HepG2 (cell line): ENCODE results near the gene TLN1. TPM values are rescaled to one million over a fixed set of nuclear protein-coding genes. Genes with fewer than 3 reads are reported as not detected.
A peak's percentile ranks its signal among the peaks of the same experiment; 100 is the strongest.

Experiments used
- HNRNPL ChIP-seq: fragments of 200-400 bp; formaldehyde crosslinking; IDR thresholded peaks from 2 replicates; pipeline ENCODE4 v1.6.1; 2017; ENCODE audit warnings: mild to moderate bottlenecking, low read depth, low read length
- KAT8 ChIP-seq: IDR thresholded peaks from 2 replicates; pipeline ENCODE4 v1.6.1; 2016; ENCODE audit warnings: missing genetic modification reagents, missing compliant biosample characterization
- KLF12 ChIP-seq: sonication (generic); formaldehyde crosslinking; IDR thresholded peaks from 2 replicates; pipeline ENCODE4 v1.4.0; 2020; ENCODE audit warnings: missing genetic modification reagents, borderline replicate concordance
- NCOR1 ChIP-seq: fragments of 200-600 bp; sonication (generic); IDR thresholded peaks from 2 replicates; pipeline ENCODE4 v1.7.0; 2017; ENCODE audit warnings: antibody characterized with exemption, low read length, borderline replicate concordance
- SAFB2 ChIP-seq: sonication (generic); formaldehyde crosslinking; IDR thresholded peaks from 2 replicates; pipeline ENCODE4 v1.5.1; 2020; ENCODE audit warnings: missing genetic modification reagents, low read depth, mild to moderate bottlenecking, borderline replicate concordance
- SIN3A ChIP-seq: IDR thresholded peaks from 2 replicates; pipeline ENCODE4 v1.6.1; 2011; ENCODE audit warnings: low read depth, mild to moderate bottlenecking, control low read depth, low read length, borderline replicate concordance
- SP4 ChIP-seq: sonication (generic); formaldehyde crosslinking; IDR thresholded peaks from 2 replicates; pipeline ENCODE4 v1.8.1; 2023; ENCODE audit warnings: mild to moderate bottlenecking, missing genetic modification reagents
- SRSF4 ChIP-seq: fragments of 200-400 bp; formaldehyde crosslinking; IDR thresholded peaks from one replicate; pipeline ENCODE4 v1.6.1; 2018; ENCODE audit warnings: mild to moderate bottlenecking, low read depth, low read length, moderate library complexity; ENCODE audit not compliant: poor library complexity, severe bottlenecking
- XRCC5 ChIP-seq: fragments of 200-400 bp; formaldehyde crosslinking; optimal IDR thresholded peaks from 2 replicates; pipeline ENCODE3; 2017; ENCODE audit warnings: mild to moderate bottlenecking, low read length
- ZFAT ChIP-seq: sonication (generic); formaldehyde crosslinking; conservative IDR thresholded peaks from 2 replicates; pipeline ENCODE4 v1.8.1; 2023; ENCODE audit warnings: missing genetic modification reagents, inconsistent platforms
- ZNF569 ChIP-seq: sonication (generic); formaldehyde crosslinking; IDR thresholded peaks from 2 replicates; pipeline ENCODE4 v1.5.0; 2020; ENCODE audit warnings: mild to moderate bottlenecking, missing genetic modification reagents, moderate library complexity, borderline replicate concordance
- ZNF850 ChIP-seq: sonication (generic); formaldehyde crosslinking; conservative IDR thresholded peaks from 2 replicates; pipeline ENCODE4 v1.9.0; 2021; ENCODE audit warnings: mild to moderate bottlenecking, missing genetic modification reagents
- polyA plus RNA-seq, 8 experiments: library from polyadenylated mRNA; depleted of rRNA in 3 of 8; stranded (reverse) in 7 of 8; unstranded in 1 of 8; fragments of >200 nt; fragmentation: Illumina TruSeq in 4 of 8; extraction: Trizol in 4 of 8; gene quantifications; 2 replicates each; pipeline versions ENCODE4 v1.2.1 to v1.2.3, GENCODE V29; 2011 to 2016; ENCODE audit warnings: low read depth in 4 of 8, missing spikeins in 1 of 8, mixed read lengths in 1 of 8; ENCODE audit not compliant: insufficient read depth in 1 of 8
- total RNA-seq, 5 experiments: library from RNA; depleted of rRNA; stranded (reverse); fragments of >200 nt; fragmentation: Illumina TruSeq; extraction: Trizol; gene quantifications; 2 replicates each; pipeline ENCODE4 v1.2.3, GENCODE V29; 2016; ENCODE audit warnings: low read depth in 1 of 5
- TF ChIP-seq, protein P1 (sequence below): sonication (generic); formaldehyde crosslinking; IDR thresholded peaks from 2 replicates; pipeline ENCODE4 v1.4.0; 2020; ENCODE audit warnings: mild to moderate bottlenecking, missing genetic modification reagents
- TF ChIP-seq, protein P2 (sequence below): IDR thresholded peaks from 2 replicates; pipeline ENCODE4 v1.4.0; 2020; ENCODE audit warnings: mild to moderate bottlenecking, missing genetic modification reagents
- TF ChIP-seq, protein P3 (sequence below): sonication (generic); formaldehyde crosslinking; IDR thresholded peaks from 2 replicates; pipeline ENCODE4 v1.4.0; 2020; ENCODE audit warnings: missing genetic modification reagents
- TF ChIP-seq, protein P4 (sequence below): sonication (generic); formaldehyde crosslinking; IDR thresholded peaks from 2 replicates; pipeline ENCODE4 v1.5.0; 2020; ENCODE audit warnings: missing genetic modification reagents

TLN1 gene
- total and polyA plus RNA-seq, 2 of the 13 experiments (the other 11 are each of a cell fraction or from before 2014, with no cell fraction given) = 35.2 to 51.8 TPM

DNA sequence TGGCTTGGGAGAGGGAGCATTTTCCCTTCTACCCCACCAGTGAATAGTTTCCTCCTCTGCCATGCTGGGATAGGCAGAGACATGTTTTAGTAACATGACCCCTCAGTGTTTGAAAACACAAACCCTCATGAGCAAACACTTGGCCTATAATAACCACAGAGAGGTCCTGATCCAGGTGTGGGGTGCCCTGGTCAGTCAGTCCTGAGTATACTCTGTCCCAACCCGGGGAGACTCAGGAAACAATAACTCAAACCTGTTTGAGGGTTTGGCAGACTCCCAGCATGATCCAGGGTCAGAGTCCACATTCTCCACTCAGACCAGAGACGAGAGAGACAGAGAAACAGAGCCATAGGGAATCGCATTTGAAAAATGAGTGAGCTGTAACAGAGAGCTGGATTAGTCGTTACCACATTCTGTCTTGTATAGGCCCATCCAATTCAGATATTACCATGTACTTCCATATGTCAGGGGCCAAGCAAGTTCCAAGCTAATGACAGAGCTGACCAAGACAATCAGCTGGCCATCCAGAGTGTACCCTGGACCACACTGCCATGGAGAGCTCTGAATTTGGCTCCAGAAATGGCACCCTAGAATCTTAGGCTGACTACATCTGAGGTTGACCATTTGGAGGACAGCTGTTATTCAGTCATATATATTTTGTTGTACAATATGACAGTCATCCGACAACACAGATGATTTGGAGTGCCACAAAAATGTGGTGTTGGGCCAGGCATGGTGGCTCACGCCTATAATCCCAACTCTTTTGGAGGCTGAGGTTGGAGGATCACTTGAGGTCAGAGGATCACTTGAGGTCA is 62.5 kb downstream of the TLN1 start (continued):
- TF ChIP-seq, protein P1, sequence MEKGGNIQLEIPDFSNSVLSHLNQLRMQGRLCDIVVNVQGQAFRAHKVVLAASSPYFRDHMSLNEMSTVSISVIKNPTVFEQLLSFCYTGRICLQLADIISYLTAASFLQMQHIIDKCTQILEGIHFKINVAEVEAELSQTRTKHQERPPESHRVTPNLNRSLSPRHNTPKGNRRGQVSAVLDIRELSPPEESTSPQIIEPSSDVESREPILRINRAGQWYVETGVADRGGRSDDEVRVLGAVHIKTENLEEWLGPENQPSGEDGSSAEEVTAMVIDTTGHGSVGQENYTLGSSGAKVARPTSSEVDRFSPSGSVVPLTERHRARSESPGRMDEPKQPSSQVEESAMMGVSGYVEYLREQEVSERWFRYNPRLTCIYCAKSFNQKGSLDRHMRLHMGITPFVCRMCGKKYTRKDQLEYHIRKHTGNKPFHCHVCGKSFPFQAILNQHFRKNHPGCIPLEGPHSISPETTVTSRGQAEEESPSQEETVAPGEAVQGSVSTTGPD = no peak
- TF ChIP-seq ZNF850 (CRISPR knock-in tag) (no peak), SRSF4 (no peak), KLF12 (CRISPR knock-in tag) (no peak), SP4 (peak; percentile 48; the same call in 1 of the 2 replicates), ZNF569 (CRISPR knock-in tag) (no peak), SAFB2 (CRISPR knock-in tag) (no peak), ZFAT (CRISPR knock-in tag) (no peak), XRCC5 (peak; percentile 48), SIN3A (no peak), NCOR1 (peak; percentile 79; the same call in 1 of the 2 replicates), KAT8 (CRISPR knock-in tag) (peak; percentile 52), HNRNPL (no peak)
- TF ChIP-seq, protein P2, sequence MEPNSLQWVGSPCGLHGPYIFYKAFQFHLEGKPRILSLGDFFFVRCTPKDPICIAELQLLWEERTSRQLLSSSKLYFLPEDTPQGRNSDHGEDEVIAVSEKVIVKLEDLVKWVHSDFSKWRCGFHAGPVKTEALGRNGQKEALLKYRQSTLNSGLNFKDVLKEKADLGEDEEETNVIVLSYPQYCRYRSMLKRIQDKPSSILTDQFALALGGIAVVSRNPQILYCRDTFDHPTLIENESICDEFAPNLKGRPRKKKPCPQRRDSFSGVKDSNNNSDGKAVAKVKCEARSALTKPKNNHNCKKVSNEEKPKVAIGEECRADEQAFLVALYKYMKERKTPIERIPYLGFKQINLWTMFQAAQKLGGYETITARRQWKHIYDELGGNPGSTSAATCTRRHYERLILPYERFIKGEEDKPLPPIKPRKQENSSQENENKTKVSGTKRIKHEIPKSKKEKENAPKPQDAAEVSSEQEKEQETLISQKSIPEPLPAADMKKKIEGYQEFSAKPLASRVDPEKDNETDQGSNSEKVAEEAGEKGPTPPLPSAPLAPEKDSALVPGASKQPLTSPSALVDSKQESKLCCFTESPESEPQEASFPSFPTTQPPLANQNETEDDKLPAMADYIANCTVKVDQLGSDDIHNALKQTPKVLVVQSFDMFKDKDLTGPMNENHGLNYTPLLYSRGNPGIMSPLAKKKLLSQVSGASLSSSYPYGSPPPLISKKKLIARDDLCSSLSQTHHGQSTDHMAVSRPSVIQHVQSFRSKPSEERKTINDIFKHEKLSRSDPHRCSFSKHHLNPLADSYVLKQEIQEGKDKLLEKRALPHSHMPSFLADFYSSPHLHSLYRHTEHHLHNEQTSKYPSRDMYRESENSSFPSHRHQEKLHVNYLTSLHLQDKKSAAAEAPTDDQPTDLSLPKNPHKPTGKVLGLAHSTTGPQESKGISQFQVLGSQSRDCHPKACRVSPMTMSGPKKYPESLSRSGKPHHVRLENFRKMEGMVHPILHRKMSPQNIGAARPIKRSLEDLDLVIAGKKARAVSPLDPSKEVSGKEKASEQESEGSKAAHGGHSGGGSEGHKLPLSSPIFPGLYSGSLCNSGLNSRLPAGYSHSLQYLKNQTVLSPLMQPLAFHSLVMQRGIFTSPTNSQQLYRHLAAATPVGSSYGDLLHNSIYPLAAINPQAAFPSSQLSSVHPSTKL (CRISPR knock-in tag) = peak; percentile 75
- TF ChIP-seq, protein P3, sequence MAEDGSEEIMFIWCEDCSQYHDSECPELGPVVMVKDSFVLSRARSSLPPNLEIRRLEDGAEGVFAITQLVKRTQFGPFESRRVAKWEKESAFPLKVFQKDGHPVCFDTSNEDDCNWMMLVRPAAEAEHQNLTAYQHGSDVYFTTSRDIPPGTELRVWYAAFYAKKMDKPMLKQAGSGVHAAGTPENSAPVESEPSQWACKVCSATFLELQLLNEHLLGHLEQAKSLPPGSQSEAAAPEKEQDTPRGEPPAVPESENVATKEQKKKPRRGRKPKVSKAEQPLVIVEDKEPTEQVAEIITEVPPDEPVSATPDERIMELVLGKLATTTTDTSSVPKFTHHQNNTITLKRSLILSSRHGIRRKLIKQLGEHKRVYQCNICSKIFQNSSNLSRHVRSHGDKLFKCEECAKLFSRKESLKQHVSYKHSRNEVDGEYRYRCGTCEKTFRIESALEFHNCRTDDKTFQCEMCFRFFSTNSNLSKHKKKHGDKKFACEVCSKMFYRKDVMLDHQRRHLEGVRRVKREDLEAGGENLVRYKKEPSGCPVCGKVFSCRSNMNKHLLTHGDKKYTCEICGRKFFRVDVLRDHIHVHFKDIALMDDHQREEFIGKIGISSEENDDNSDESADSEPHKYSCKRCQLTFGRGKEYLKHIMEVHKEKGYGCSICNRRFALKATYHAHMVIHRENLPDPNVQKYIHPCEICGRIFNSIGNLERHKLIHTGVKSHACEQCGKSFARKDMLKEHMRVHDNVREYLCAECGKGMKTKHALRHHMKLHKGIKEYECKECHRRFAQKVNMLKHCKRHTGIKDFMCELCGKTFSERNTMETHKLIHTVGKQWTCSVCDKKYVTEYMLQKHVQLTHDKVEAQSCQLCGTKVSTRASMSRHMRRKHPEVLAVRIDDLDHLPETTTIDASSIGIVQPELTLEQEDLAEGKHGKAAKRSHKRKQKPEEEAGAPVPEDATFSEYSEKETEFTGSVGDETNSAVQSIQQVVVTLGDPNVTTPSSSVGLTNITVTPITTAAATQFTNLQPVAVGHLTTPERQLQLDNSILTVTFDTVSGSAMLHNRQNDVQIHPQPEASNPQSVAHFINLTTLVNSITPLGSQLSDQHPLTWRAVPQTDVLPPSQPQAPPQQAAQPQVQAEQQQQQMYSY (CRISPR knock-in tag) = no peak
- TF ChIP-seq, protein P4, sequence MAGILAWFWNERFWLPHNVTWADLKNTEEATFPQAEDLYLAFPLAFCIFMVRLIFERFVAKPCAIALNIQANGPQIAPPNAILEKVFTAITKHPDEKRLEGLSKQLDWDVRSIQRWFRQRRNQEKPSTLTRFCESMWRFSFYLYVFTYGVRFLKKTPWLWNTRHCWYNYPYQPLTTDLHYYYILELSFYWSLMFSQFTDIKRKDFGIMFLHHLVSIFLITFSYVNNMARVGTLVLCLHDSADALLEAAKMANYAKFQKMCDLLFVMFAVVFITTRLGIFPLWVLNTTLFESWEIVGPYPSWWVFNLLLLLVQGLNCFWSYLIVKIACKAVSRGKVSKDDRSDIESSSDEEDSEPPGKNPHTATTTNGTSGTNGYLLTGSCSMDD = no peak
